GM06990 (cell line): ENCODE results near the gene MTFP1.

Source experiments
- DNase-seq: peaks from one replicate; pipeline ENCODE4 v3.0.0-alpha.2; 2011; ENCODE audit not compliant: insufficient read length; ENCODE audit errors: extremely low read depth
- H3K27me3 ChIP-seq: replicated peaks from 2 replicates; pipeline ENCODE4 v1.6.0; 2011; ENCODE audit warnings: low read length; ENCODE audit not compliant: control insufficient read depth, insufficient read depth
- H3K36me3 ChIP-seq: 2 replicates; pipeline ENCODE4 v1.5.1; 2011; ENCODE audit warnings: low read length; ENCODE audit not compliant: control insufficient read depth, insufficient read depth
- H3K4me3 ChIP-seq: replicated peaks from 2 replicates; pipeline ENCODE4 v1.5.1; 2011; ENCODE audit warnings: low read depth, mild to moderate bottlenecking, control low read depth, low read length
- TF ChIP-seq, protein P1 (sequence below): IDR thresholded peaks from 2 replicates; pipeline ENCODE4 v1.5.1; 2011; ENCODE audit warnings: low read length, control low read depth, mild to moderate bottlenecking, inconsistent platforms; ENCODE audit not compliant: insufficient read depth, poor library complexity, severe bottlenecking

Gene MTFP1

GRCh38 chr22:30393322-30393680 is 32.3 kb upstream of the MTFP1 start:
- DNase-seq = no peak
- Histone ChIP-seq H3K27me3 (peaks cover 2% of the 10 kb centered on the region), H3K36me3 (no peaks in the 10 kb centered on the region), H3K4me3 (no peak overlapping the region)
- TF ChIP-seq, protein P1, sequence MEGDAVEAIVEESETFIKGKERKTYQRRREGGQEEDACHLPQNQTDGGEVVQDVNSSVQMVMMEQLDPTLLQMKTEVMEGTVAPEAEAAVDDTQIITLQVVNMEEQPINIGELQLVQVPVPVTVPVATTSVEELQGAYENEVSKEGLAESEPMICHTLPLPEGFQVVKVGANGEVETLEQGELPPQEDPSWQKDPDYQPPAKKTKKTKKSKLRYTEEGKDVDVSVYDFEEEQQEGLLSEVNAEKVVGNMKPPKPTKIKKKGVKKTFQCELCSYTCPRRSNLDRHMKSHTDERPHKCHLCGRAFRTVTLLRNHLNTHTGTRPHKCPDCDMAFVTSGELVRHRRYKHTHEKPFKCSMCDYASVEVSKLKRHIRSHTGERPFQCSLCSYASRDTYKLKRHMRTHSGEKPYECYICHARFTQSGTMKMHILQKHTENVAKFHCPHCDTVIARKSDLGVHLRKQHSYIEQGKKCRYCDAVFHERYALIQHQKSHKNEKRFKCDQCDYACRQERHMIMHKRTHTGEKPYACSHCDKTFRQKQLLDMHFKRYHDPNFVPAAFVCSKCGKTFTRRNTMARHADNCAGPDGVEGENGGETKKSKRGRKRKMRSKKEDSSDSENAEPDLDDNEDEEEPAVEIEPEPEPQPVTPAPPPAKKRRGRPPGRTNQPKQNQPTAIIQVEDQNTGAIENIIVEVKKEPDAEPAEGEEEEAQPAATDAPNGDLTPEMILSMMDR = no peak

DNA sequence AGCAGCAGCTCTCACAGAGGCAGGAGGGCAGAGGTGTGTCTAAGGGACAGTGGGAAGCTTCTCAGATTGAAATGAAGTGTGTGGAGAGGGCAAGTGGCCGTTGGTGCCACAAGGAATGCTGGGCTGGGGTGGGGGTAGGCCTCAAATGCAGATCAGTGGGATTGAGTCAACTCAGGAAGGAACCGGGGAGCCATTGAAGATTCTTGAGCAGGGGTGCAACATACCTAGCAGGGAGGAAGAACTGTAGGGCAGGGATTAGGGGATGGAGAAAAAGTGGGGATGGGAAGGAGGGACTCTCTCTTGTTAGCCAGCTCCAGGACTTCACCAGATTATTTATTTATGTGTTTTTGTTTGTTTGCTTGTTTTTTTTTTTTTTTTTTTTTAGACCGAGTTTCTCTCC is 31.7 kb upstream of the MTFP1 start:
- TF ChIP-seq, protein P1 = no peak
- DNase-seq = no peak

DNA sequence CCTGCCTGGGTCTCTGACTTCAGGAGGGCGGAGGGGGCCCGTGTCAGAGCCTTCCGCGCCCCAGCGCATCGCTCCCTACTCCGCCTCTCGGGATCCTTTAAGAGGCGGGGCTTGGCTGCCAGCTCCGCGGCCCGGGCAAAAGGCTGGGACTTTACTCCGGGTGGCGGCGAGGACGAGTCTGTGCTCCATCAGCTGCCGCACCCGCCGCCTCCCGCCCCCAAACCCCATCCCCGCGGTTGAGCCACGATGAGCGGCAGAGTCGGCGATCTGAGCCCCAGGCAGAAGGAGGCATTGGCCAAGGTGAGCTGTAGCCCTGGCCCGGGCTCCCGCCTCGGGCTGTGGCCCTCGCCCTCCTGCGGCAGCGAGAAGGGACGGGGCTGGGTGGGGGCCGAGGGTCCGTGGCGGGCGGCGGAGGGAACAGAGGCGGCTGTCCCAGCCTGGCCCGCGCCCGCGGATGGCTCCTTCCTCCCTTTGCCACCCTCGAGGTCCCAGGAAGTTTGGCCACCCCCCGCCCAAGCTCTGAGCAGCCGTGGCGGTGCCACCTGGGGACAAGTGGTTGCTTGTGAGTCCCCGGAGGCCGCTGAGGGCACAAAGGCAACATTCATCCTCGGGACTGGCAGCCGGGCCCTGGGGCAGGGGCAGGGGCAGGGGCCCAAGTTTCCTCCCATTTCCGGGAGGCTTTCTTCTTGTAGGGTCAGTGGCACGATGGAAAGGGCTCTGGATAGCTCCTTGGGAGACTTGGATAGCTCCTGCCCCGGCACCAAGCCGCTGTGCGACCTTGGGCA is 28.5 kb upstream of the MTFP1 start, which contains the start of gene SEC14L2:
TSS of gene SEC14L2 (plus strand) at position 148 of the 785 bp plus-strand sequence. CDS start at position 247, 99 bp downstream.
- TF ChIP-seq, protein P1 = no peak
- no peak for DNase-seq

More for the DNA sequence above, 31.7 kb upstream of the MTFP1 start:
- Histone ChIP-seq H3K4me3 (no peak overlapping the region), H3K27me3 (peaks cover 3% of the 10 kb centered on the region), H3K36me3 (no peaks in the 10 kb centered on the region)

DNA sequence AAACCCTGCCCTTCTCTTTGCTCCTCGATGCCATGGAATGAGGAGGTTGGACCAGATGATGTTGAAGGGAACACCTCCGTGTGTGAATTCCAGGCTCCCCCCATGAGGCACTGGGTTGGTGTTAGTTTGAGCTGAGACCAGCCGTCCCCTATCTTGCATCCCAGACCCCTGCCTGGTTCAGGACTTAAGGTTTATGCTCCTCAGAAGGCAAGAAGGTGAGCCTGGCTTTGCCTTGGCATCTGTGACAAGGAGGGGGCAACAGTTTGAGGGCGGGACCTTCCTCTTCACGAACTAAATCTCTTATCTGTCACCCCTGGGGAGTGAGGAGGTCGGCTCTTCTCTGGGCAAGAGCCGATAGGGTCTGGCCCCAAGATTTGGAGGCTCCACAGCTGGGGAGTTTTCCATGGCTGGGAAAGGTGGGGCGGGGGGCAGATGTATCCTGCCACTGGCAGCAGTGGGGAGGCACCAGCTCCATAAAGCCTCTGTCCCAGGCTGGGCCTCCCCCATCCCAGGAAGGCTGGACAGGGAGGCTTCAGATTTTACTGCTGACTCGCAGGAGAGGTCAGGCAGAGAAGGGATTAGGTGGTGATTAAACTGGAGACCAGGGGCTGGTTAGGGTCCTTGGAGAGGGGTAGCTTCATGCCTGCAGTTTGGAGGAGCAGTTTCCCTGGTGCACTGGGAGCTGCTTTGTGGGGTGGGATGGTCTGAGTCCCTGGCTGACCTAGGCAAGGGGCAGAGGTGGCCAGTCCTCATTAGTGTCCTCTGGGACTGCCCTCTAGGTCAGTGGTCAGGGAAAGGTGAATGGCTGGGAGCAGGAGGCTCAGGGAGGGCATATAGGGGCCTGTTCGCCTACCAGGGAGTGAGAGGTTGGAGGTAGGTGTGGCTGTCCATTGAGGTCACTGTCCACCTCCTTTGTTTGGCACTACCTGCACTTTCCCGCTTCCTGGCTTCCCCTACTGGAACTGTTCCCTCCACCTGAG is 27.6 kb upstream of the MTFP1 start:
- peaks cover 3% of the 10 kb centered on the region for H3K27me3 ChIP-seq
- DNase-seq = no peak
- TF ChIP-seq, protein P1 = no peak
- peak overlapping the region; percentile 64; the same call in 1 of the 2 replicates for H3K4me3 ChIP-seq
- H3K36me3 ChIP-seq = no peaks in the 10 kb centered on the region

More for the DNA sequence above, 28.5 kb upstream of the MTFP1 start, which contains the start of gene SEC14L2:
- H3K4me3 ChIP-seq = peak within 1 kb of the TSS; percentile 64
- peaks cover 3% of the 10 kb centered on the region for H3K27me3 ChIP-seq
- no peaks in the 10 kb centered on the region for H3K36me3 ChIP-seq

- Histone ChIP-seq H3K4me3 (no peak overlapping the region), H3K27me3 (peaks cover 3% of the 10 kb centered on the region), H3K36me3 (no peaks in the 10 kb centered on the region)
- TF ChIP-seq, protein P1 = no peak
- DNase-seq = no peak
Observed at GRCh38 chr22:30398685-30399680, 26.6 kb upstream of the MTFP1 start.
